PC-3 (cell line): ENCODE measurements around the gene IST1. TPM values are rescaled to one million over a fixed set of nuclear protein-coding genes. Genes with fewer than 3 reads are reported as not detected.
A peak's percentile ranks its signal among the peaks of the same experiment; 100 is the strongest.

Experiments used
- ATAC-seq: fragments of 200-7000 bp; cut with Tn5 transposase; 2 replicates; pipeline ENCODE4 v1.9.1; 2020; ENCODE audit warnings: mild to moderate bottlenecking, moderate library complexity
- BruUV-seq: library from RNA; stranded (reverse); fragments of 400-500 nt; replicated peaks from 2 replicates; lab custom pipeline; 2021; lab: Mats Ljungman, UMichigan
- CTCF ChIA-PET: fragments of 300-600 bp; sonication (Branson Sonifier 250); formaldehyde crosslinking; loops from one replicate; lab custom pipeline; 2022; ENCODE audit warnings: antibody characterized with exemption; lab: Charles Lee
- POLR2A ChIA-PET: fragments of 300-600 bp; sonication (Branson Sonifier 250); formaldehyde crosslinking; loops from one replicate; lab custom pipeline; 2022; ENCODE audit warnings: antibody characterized with exemption; ENCODE audit not compliant: unreplicated experiment; lab: Charles Lee
- DNase-seq: peaks from one replicate; pipeline ENCODE4 v3.0.0-alpha.2; 2015
- H2AFZ ChIP-seq: fragments of 300-600 bp; sonication (generic); 2 replicates; pipeline ENCODE4 v1.6.0; 2016; ENCODE audit warnings: antibody characterized with exemption, low read length
- H3F3A ChIP-seq: fragments of 300-600 bp; sonication (generic); one replicate; pipeline ENCODE4 v1.6.0; 2017; ENCODE audit warnings: antibody characterized with exemption, low read length, control low read depth, mild to moderate bottlenecking; ENCODE audit not compliant: unreplicated experiment
- H3K27ac ChIP-seq: fragments of 300-600 bp; sonication (generic); 2 replicates; pipeline ENCODE4 v1.5.1; 2016; ENCODE audit warnings: mild to moderate bottlenecking, low read length
- H3K27me3 ChIP-seq: fragments of 300-600 bp; sonication (generic); 2 replicates; pipeline ENCODE4 v1.6.1; 2016; ENCODE audit warnings: low read length, mixed read lengths
- H3K36me3 ChIP-seq: fragments of 300-600 bp; sonication (generic); 2 replicates; pipeline ENCODE4 v1.6.1; 2016; ENCODE audit warnings: low read depth, mixed run types, low read length, mixed read lengths
- H3K4me1 ChIP-seq: fragments of 300-600 bp; sonication (generic); 2 replicates; pipeline ENCODE4 v1.5.1; 2016; ENCODE audit warnings: low read length; ENCODE audit not compliant: insufficient read depth
- H3K4me2 ChIP-seq: fragments of 300-600 bp; sonication (generic); 2 replicates; pipeline ENCODE4 v1.6.0; 2016; ENCODE audit warnings: low read length
- H3K4me3 ChIP-seq: fragments of 300-600 bp; sonication (generic); 2 replicates; pipeline ENCODE4 v1.5.1; 2016; ENCODE audit warnings: mild to moderate bottlenecking, low read length, mixed read lengths
- H3K79me2 ChIP-seq: fragments of 300-600 bp; sonication (generic); 2 replicates; pipeline ENCODE4 v1.6.1; 2017; ENCODE audit warnings: low read length, mixed read lengths
- H3K9ac ChIP-seq: fragments of 300-600 bp; sonication (generic); 2 replicates; pipeline ENCODE4 v1.6.0; 2016; ENCODE audit warnings: mild to moderate bottlenecking, low read length
- H3K9me2 ChIP-seq: fragments of 300-600 bp; sonication (generic); replicated peaks from 2 replicates; pipeline ENCODE4 v1.6.1; 2016; ENCODE audit warnings: mixed run types, low read length, mixed read lengths
- H3K9me3 ChIP-seq: fragments of 300-600 bp; sonication (generic); 2 replicates; pipeline ENCODE4 v1.6.1; 2016; ENCODE audit warnings: low read length, mixed read lengths
- H4K20me1 ChIP-seq: fragments of 300-600 bp; sonication (generic); 2 replicates; pipeline ENCODE4 v1.6.1; 2016; ENCODE audit warnings: low read length, mixed read lengths
- CTCF ChIP-seq: fragments of 300-600 bp; sonication (generic); conservative IDR thresholded peaks from 2 replicates; pipeline ENCODE4 v1.5.1; 2017; ENCODE audit warnings: antibody characterized with exemption, low read depth, mild to moderate bottlenecking, low read length
- EZH2 ChIP-seq: fragments of 300-600 bp; sonication (generic); IDR thresholded peaks from one replicate; pipeline ENCODE4 v1.6.1; 2017; ENCODE audit warnings: antibody characterized with exemption, mild to moderate bottlenecking, low read length; ENCODE audit not compliant: unreplicated experiment
- EZH2phosphoT487 ChIP-seq: fragments of 300-600 bp; sonication (generic); IDR thresholded peaks from 2 replicates; pipeline ENCODE4 v1.6.1; 2018; ENCODE audit warnings: mild to moderate bottlenecking, antibody characterized with exemption, low read length, borderline replicate concordance
- intact Hi-C: fragments of 100-400 bp; cut with micrococcal nuclease; formaldehyde crosslinking; loops from 2 replicates; pipeline ENCODE4 v1.9.0; 2023
- total RNA-seq: library from RNA; depleted of rRNA; stranded (reverse); fragments of >200 nt; gene quantifications from 2 replicates; pipeline ENCODE4 v1.2.3, GENCODE V29; 2014

IST1 gene
- total RNA-seq, 1 experiment from 2014 or later = 86.4 TPM

GRCh38 chr16:71853413-71853812 is 41.9 kb upstream of the IST1 start:
- no peak for TF ChIP-seq CTCF
- no peak for TF ChIP-seq EZH2
- no peak for TF ChIP-seq EZH2phosphoT487
- Histone ChIP-seq H3K4me3 (no peak overlapping the region), H3K27ac (no peak overlapping the region), H2AFZ (no peak overlapping the region), H3K9me2 (no peaks in the 10 kb centered on the region), H3K4me1 (no peaks in the 10 kb centered on the region), H3K9ac (no peak overlapping the region), H3K27me3 (no peaks in the 10 kb centered on the region), H3K79me2 (0 out of 2 replicates have a peak, but pooled peaks cover under 1% of the 10 kb centered on the region), H3K4me2 (no peak overlapping the region), H3K9me3 (no peaks in the 10 kb centered on the region), H3K36me3 (peaks cover 2% of the 10 kb centered on the region; the same call in 1 of the 2 replicates), H4K20me1 (no peaks in the 10 kb centered on the region), H3F3A (no peaks in the 10 kb centered on the region)
- intact Hi-C loops = no loop called here
- DNase-seq = no peak
- CTCF ChIA-PET = no interaction called here
- ATAC-seq = no peak
- no TSS peak for BruUV-seq
- POLR2A ChIA-PET = interaction anchor here (0.6 kb wide), 1 partner anchor 239 kb away, joined by 15 read pairs; no protein-coding TSS in a partner anchor

GRCh38 chr16:71854369-71854948 is 40.9 kb upstream of the IST1 start:
- Histone ChIP-seq H3K4me3 (no peak overlapping the region), H3K36me3 (no peaks in the 10 kb centered on the region), H3K27ac (no peak overlapping the region), H3K9ac (no peak overlapping the region), H3K79me2 (no peaks in the 10 kb centered on the region), H3F3A (no peaks in the 10 kb centered on the region), H3K27me3 (no peaks in the 10 kb centered on the region), H3K4me1 (no peaks in the 10 kb centered on the region), H2AFZ (no peak overlapping the region), H3K9me2 (no peaks in the 10 kb centered on the region), H3K4me2 (no peak overlapping the region), H3K9me3 (no peaks in the 10 kb centered on the region), H4K20me1 (no peaks in the 10 kb centered on the region)
- intact Hi-C loops = no loop called here
- ChIA-PET CTCF (no interaction called here), POLR2A (no interaction called here)
- no peak; the same call in 1 of the 2 replicates for ATAC-seq
- peak; percentile 29 for DNase-seq
- no TSS peak for BruUV-seq
- TF ChIP-seq EZH2phosphoT487 = no peak
- no peak for TF ChIP-seq CTCF
- no peak for TF ChIP-seq EZH2

- ATAC-seq (no peak), DNase-seq (no peak)
- H3F3A ChIP-seq = no peaks in the 10 kb centered on the region
- no peaks in the 10 kb centered on the region for H3K36me3 ChIP-seq
- no peaks in the 10 kb centered on the region for H3K27me3 ChIP-seq
- no peaks in the 10 kb centered on the region for H3K79me2 ChIP-seq
- H3K4me2 ChIP-seq = no peak overlapping the region
- no peaks in the 10 kb centered on the region for H3K4me1 ChIP-seq
- CTCF ChIA-PET = no interaction called here
- H3K9me3 ChIP-seq = no peaks in the 10 kb centered on the region
- POLR2A ChIA-PET = no interaction called here
- H2AFZ ChIP-seq = no peak overlapping the region
- H3K27ac ChIP-seq = no peak overlapping the region
- H3K4me3 ChIP-seq = no peak overlapping the region
- intact Hi-C loops = no loop called here
- no peak overlapping the region for H3K9ac ChIP-seq
- no peak for TF ChIP-seq EZH2
- TF ChIP-seq CTCF = no peak
- no peak for TF ChIP-seq EZH2phosphoT487
- H4K20me1 ChIP-seq = no peaks in the 10 kb centered on the region
- H3K9me2 ChIP-seq = no peaks in the 10 kb centered on the region
- BruUV-seq = no TSS peak
Measured at GRCh38 chr16:71855937-71856662, 39.2 kb upstream of the IST1 start.
